Tibial artery (tissue), 4 donors: ENCODE results near the gene TAF5.
A peak's percentile ranks its signal among the peaks of the same experiment; 100 is the strongest.

Experiments used
- DNase-seq, 2 donors: peaks; one replicate each; pipeline ENCODE4 v3.0.0-alpha.2; 2019
- H3K27ac ChIP-seq, 2 donors: fragments of 200-600 bp; sonication (generic) in 1 of 2; 1 replicate in 1 of 2; 2 replicates in 1 of 2; pipeline ENCODE4 v1.5.1; 2018 to 2019; ENCODE audit warnings: mild to moderate bottlenecking in 1 of 2
- H3K27me3 ChIP-seq, 2 donors: fragments of 200-600 bp; sonication (generic) in 1 of 2; one replicate each; pipeline versions ENCODE4 v1.5.1 to v1.6.0; 2016 to 2019
- H3K36me3 ChIP-seq, 3 donors: fragments of 200-600 bp; sonication (generic) in 2 of 3; one replicate each; pipeline ENCODE4 v1.5.1; 2016 to 2019; ENCODE audit warnings: mild to moderate bottlenecking in 2 of 3
- H3K4me1 ChIP-seq, 4 donors: fragments of 200-600 bp; sonication (generic) in 2 of 4; 1 replicate in 3 of 4; 2 replicates in 1 of 4; pipeline ENCODE4 v1.5.1; 2016 to 2019
- H3K4me3 ChIP-seq, 2 donors: fragments of 200-600 bp; sonication (generic) in 1 of 2; 1 replicate in 1 of 2; 2 replicates in 1 of 2; pipeline ENCODE4 v1.5.1; 2018 to 2019; ENCODE audit warnings: mild to moderate bottlenecking in 2 of 2
- H3K9me3 ChIP-seq, 3 donors: fragments of 200-600 bp; sonication (generic) in 1 of 3; one replicate each; pipeline ENCODE4 v1.5.1; 2016 to 2019
- CTCF ChIP-seq, 2 experiments: fragments of 200-600 bp in 1 of 2; fragments of 450-650 bp in 1 of 2; IDR thresholded peaks; one replicate each; pipeline ENCODE4 v1.5.1; 2017 to 2019; ENCODE audit warnings: antibody characterized with exemption in 2 of 2, mild to moderate bottlenecking in 1 of 2, moderate library complexity in 1 of 2
- intact Hi-C: fragments of 100-400 bp; cut with DNase I; formaldehyde crosslinking; loops from one replicate; pipeline ENCODE4 v1.15.0; 2023; ENCODE audit warnings: low total_unique reads

The TAF5 gene

GRCh38 chr10:103367379-103367781, 396 bp upstream of the TAF5 start:
- Histone ChIP-seq H3K36me3 (no peaks in the 10 kb centered on the region), H3K4me1 (peaks cover 0 to 20% (median 15%) of the 10 kb centered on the region in 4 donors), H3K27me3 (no peaks in the 10 kb centered on the region), H3K9me3 (no peaks in the 10 kb centered on the region), H3K4me3 (peak overlapping the region; percentile 68 to 98), H3K27ac (peak overlapping the region; percentile 80 to 94)
- TF ChIP-seq CTCF (IDR thresholded peaks at IDR 0.05), result no peak
- no peak for DNase-seq
- intact Hi-C loops, result loop anchor here (2.0 to 10.0 kb wide), 2 partner anchors 27 to 653 kb away; partner anchors contain the start of genes ARL3 and SFXN2

GRCh38 chr10:103373544-103373943, 5.8 kb downstream of the TAF5 start:
- H3K9me3 ChIP-seq, result no peaks in the 10 kb centered on the region
- no peak overlapping the region for H3K27ac ChIP-seq
- no peaks in the 10 kb centered on the region for H3K27me3 ChIP-seq
- intact Hi-C loops, result no loop called here
- no peak overlapping the region for H3K4me3 ChIP-seq
- no peak for DNase-seq
- peaks cover 27 to 45% (median 29%) of the 10 kb centered on the region in 3 donors for H3K36me3 ChIP-seq
- no peak for TF ChIP-seq CTCF (IDR thresholded peaks at IDR 0.05)
- peaks cover 0 to 20% (median 13%) of the 10 kb centered on the region in 4 donors for H3K4me1 ChIP-seq

GRCh38 chr10:103374263-103374662, 6.5 kb downstream of the TAF5 start:
- H3K4me1 ChIP-seq, result peaks cover 0 to 13% (median 7%) of the 10 kb centered on the region in 4 donors
- no peak for DNase-seq
- no peak overlapping the region for H3K27ac ChIP-seq
- no peaks in the 10 kb centered on the region for H3K9me3 ChIP-seq
- TF ChIP-seq CTCF (IDR thresholded peaks at IDR 0.05), result no peak
- H3K27me3 ChIP-seq, result no peaks in the 10 kb centered on the region
- H3K4me3 ChIP-seq, result no peak overlapping the region
- peaks cover 27 to 52% (median 31%) of the 10 kb centered on the region in 3 donors for H3K36me3 ChIP-seq
- intact Hi-C loops, result no loop called here

- no peak overlapping the region for H3K27ac ChIP-seq
- no peaks in the 10 kb centered on the region for H3K4me1 ChIP-seq
- no peak overlapping the region for H3K4me3 ChIP-seq
- no peak for TF ChIP-seq CTCF (IDR thresholded peaks at IDR 0.05)
- intact Hi-C loops, result no loop called here
- H3K27me3 ChIP-seq, result no peaks in the 10 kb centered on the region
- DNase-seq, result no peak
- H3K36me3 ChIP-seq, result peaks cover 52 to 87% (median 55%) of the 10 kb centered on the region in 3 donors
- H3K9me3 ChIP-seq, result no peaks in the 10 kb centered on the region
Measured at GRCh38 chr10:103382769-103383168, 15.0 kb downstream of the TAF5 start.

- no peak for TF ChIP-seq CTCF (IDR thresholded peaks at IDR 0.05)
- Histone ChIP-seq H3K4me1 (peaks cover 0 to 37% (median 28%) of the 10 kb centered on the region in 4 donors), H3K27ac (no peak overlapping the region), H3K36me3 (peaks cover 28 to 37% (median 31%) of the 10 kb centered on the region in 3 donors), H3K9me3 (no peaks in the 10 kb centered on the region), H3K4me3 (no peak overlapping the region), H3K27me3 (no peaks in the 10 kb centered on the region)
- DNase-seq, result no peak
- intact Hi-C loops, result loop anchor here (2.0 kb wide), 1 partner anchor 27 kb away; the partner anchor contains the start of gene TAF5
Measured at GRCh38 chr10:103394180-103394579, 26.4 kb downstream of the TAF5 start.

GRCh38 chr10:103395754-103396066, 27.9 kb downstream of the TAF5 start:
- intact Hi-C loops, result loop anchor here (2.0 kb wide), 1 partner anchor 29 kb away; the partner anchor contains the start of gene TAF5
- peak overlapping the region; percentile 87 to 90 for H3K4me3 ChIP-seq
- TF ChIP-seq CTCF (IDR thresholded peaks at IDR 0.05), result no peak
- peak overlapping the region; percentile 81 to 88 for H3K27ac ChIP-seq
- no peak for DNase-seq
- H3K27me3 ChIP-seq, result no peaks in the 10 kb centered on the region
- peaks cover 0 to 37% (median 28%) of the 10 kb centered on the region in 4 donors for H3K4me1 ChIP-seq
- H3K9me3 ChIP-seq, result no peaks in the 10 kb centered on the region
- H3K36me3 ChIP-seq, result peaks cover 28 to 37% (median 31%) of the 10 kb centered on the region in 3 donors
